ENCODE results near the gene NAP1L4. TPM values are rescaled to one million over a fixed set of nuclear protein-coding genes. Genes with fewer than 3 reads are reported as not detected.

NAP1L4 gene
- total RNA-seq, 1 donor from 2014 or later = 109 TPM

DNA sequence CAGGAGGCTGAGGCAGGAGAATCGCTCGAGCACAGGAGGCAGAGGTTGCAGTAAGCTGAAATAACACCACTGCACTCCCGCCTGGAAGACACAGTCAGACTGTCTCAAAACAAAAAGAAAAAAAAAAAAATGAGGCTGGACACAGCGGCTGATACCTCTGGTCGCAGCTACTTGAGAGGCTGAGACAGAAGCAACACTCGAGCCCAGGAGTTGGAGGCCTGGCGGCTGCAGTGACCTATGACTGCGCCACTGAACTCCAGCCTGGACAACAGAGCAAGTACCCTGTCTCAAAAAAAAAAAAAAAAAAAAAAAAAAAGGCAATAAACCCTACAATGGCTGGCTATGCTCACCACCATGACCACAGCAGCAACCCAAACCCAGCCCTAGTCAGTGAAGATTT lies 11.0 kb downstream of the NAP1L4 start:
- no peak for TF ChIP-seq CTCF (IDR thresholded peaks at IDR 0.05; ENCODE audit: insufficient read depth, low read length, poor library complexity, severe bottlenecking)
- DNase-seq (ENCODE audit: low read depth) = no peak
- Histone ChIP-seq H3K4me3 (ENCODE audit: low read depth, low read length) (no peak overlapping the region), H3K27me3 (ENCODE audit: control insufficient read depth, insufficient read depth, low read length) (no peaks in the 10 kb centered on the region), H3K36me3 (ENCODE audit: control insufficient read depth, insufficient read depth, low read length) (peaks cover 1% of the 10 kb centered on the region)

DNA sequence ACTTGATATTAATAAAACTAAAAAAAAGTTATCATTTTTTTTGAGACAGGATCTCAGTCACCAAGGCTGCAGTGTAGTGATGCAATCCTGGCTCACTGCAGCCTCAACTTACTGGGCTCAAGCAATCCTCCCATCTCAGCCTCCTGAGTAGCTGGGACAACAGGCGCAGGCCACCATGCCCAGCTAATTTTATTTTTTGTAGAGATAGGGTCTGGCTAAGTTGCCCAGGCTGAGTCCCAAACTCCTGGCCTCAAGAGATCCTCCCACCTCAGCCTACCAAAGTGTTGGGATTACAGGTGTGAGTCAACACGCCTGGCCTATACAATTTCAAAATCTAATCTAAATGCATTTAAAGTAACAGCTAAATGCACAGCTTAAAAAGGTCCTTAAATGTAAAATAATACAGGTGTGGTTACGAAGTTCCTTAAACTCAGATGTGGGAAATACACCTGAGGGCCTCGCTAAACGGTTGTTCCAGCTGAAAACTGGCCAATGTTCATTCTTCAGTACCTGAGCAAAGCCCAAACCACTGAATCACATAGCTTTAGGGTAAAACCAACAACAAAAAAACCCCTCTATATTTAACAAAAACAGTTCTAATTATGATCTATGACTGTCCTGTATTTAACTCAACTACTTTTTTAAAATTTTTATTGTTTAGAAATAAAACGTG lies 11.8 kb downstream of the NAP1L4 start:
- TF ChIP-seq CTCF (IDR thresholded peaks at IDR 0.05; ENCODE audit: insufficient read depth, low read length, poor library complexity, severe bottlenecking) = no peak
- no peak for DNase-seq (ENCODE audit: low read depth)
- H3K4me3 ChIP-seq (ENCODE audit: low read depth, low read length) = no peak overlapping the region
- H3K27me3 ChIP-seq (ENCODE audit: control insufficient read depth, insufficient read depth, low read length) = no peaks in the 10 kb centered on the region
- peaks cover 4% of the 10 kb centered on the region for H3K36me3 ChIP-seq (ENCODE audit: control insufficient read depth, insufficient read depth, low read length)

- H3K4me3 ChIP-seq (ENCODE audit: low read depth, low read length) = no peak overlapping the region
- no peak for TF ChIP-seq CTCF (IDR thresholded peaks at IDR 0.05; ENCODE audit: insufficient read depth, low read length, poor library complexity, severe bottlenecking)
- H3K27me3 ChIP-seq (ENCODE audit: control insufficient read depth, insufficient read depth, low read length) = no peaks in the 10 kb centered on the region
- H3K36me3 ChIP-seq (ENCODE audit: control insufficient read depth, insufficient read depth, low read length) = peaks cover 4% of the 10 kb centered on the region
- DNase-seq (ENCODE audit: low read depth) = no peak
Measured at GRCh38 chr11:2977113-2977512, 15.0 kb downstream of the NAP1L4 start.

GRCh38 chr11:2976294-2977063 lies 15.7 kb downstream of the NAP1L4 start:
- no peak for TF ChIP-seq CTCF (IDR thresholded peaks at IDR 0.05; ENCODE audit: insufficient read depth, low read length, poor library complexity, severe bottlenecking)
- no peak for DNase-seq (ENCODE audit: low read depth)
- no peak overlapping the region for H3K4me3 ChIP-seq (ENCODE audit: low read depth, low read length)
- H3K36me3 ChIP-seq (ENCODE audit: control insufficient read depth, insufficient read depth, low read length) = peaks cover 4% of the 10 kb centered on the region
- H3K27me3 ChIP-seq (ENCODE audit: control insufficient read depth, insufficient read depth, low read length) = no peaks in the 10 kb centered on the region

GRCh38 chr11:2975594-2975993 lies 16.5 kb downstream of the NAP1L4 start:
- peak; percentile 47 for TF ChIP-seq CTCF (IDR thresholded peaks at IDR 0.05; ENCODE audit: insufficient read depth, low read length, poor library complexity, severe bottlenecking)
- Histone ChIP-seq H3K4me3 (ENCODE audit: low read depth, low read length) (no peak overlapping the region), H3K27me3 (ENCODE audit: control insufficient read depth, insufficient read depth, low read length) (no peaks in the 10 kb centered on the region), H3K36me3 (ENCODE audit: control insufficient read depth, insufficient read depth, low read length) (peaks cover 4% of the 10 kb centered on the region)
- no peak for DNase-seq (ENCODE audit: low read depth)

All from kidney epithelial cell (primary cell).